Measurements from ENCODE around the gene FAM118B. TPM values are rescaled to one million over a fixed set of nuclear protein-coding genes. Genes with fewer than 3 reads are reported as not detected.

The FAM118B gene
- total RNA-seq, 1 donor, result 30.4 TPM

GRCh38 chr11:126225295-126225665 lies 13.7 kb downstream of the FAM118B start:
- no peak for DNase-seq (ENCODE audit: insufficient read length, low spot score, missing footprints)

GRCh38 chr11:126226334-126227084 lies 14.9 kb downstream of the FAM118B start:
- H2AFZ ChIP-seq (ENCODE audit: low read length), result no peak overlapping the region
- no peaks in the 10 kb centered on the region for H3K27me3 ChIP-seq (ENCODE audit: insufficient read depth, low read length)
- DNase-seq (ENCODE audit: insufficient read length, low spot score, missing footprints), result no peak
- no peak overlapping the region for H3K4me3 ChIP-seq (ENCODE audit: insufficient read depth, low read length)
- peaks cover 21% of the 10 kb centered on the region for H4K20me1 ChIP-seq (ENCODE audit: insufficient read depth, low read length)
- no peaks in the 10 kb centered on the region for H3K9me3 ChIP-seq (ENCODE audit: low read depth, low read length)
- no peak overlapping the region for H3K27ac ChIP-seq (ENCODE audit: low read depth, low read length)
- no peaks in the 10 kb centered on the region for H3K36me3 ChIP-seq (ENCODE audit: insufficient read depth, low read length)
- TF ChIP-seq, protein P1, sequence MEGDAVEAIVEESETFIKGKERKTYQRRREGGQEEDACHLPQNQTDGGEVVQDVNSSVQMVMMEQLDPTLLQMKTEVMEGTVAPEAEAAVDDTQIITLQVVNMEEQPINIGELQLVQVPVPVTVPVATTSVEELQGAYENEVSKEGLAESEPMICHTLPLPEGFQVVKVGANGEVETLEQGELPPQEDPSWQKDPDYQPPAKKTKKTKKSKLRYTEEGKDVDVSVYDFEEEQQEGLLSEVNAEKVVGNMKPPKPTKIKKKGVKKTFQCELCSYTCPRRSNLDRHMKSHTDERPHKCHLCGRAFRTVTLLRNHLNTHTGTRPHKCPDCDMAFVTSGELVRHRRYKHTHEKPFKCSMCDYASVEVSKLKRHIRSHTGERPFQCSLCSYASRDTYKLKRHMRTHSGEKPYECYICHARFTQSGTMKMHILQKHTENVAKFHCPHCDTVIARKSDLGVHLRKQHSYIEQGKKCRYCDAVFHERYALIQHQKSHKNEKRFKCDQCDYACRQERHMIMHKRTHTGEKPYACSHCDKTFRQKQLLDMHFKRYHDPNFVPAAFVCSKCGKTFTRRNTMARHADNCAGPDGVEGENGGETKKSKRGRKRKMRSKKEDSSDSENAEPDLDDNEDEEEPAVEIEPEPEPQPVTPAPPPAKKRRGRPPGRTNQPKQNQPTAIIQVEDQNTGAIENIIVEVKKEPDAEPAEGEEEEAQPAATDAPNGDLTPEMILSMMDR (IDR thresholded peaks at IDR 0.05; ENCODE audit: extremely low read depth, low read depth, low read length), result no peak
- no peak overlapping the region for H3K4me2 ChIP-seq (ENCODE audit: insufficient read depth, low read length)
- peaks cover 52% of the 10 kb centered on the region for H3K79me2 ChIP-seq (ENCODE audit: insufficient read depth, low read length)
- H3K4me1 ChIP-seq (ENCODE audit: insufficient read depth, low read length), result no peaks in the 10 kb centered on the region

More at GRCh38 chr11:126225295-126225665, 13.7 kb downstream of the FAM118B start:
- no peaks in the 10 kb centered on the region for H3K9me3 ChIP-seq (ENCODE audit: low read depth, low read length)
- no peaks in the 10 kb centered on the region for H3K4me1 ChIP-seq (ENCODE audit: insufficient read depth, low read length)
- no peak overlapping the region for H3K4me3 ChIP-seq (ENCODE audit: insufficient read depth, low read length)
- H2AFZ ChIP-seq (ENCODE audit: low read length), result no peak overlapping the region
- no peaks in the 10 kb centered on the region for H3K36me3 ChIP-seq (ENCODE audit: insufficient read depth, low read length)
- TF ChIP-seq, protein P1 (IDR thresholded peaks at IDR 0.05; ENCODE audit: extremely low read depth, low read depth, low read length), result no peak
- H3K27ac ChIP-seq (ENCODE audit: low read depth, low read length), result no peak overlapping the region
- H3K79me2 ChIP-seq (ENCODE audit: insufficient read depth, low read length), result peaks cover 64% of the 10 kb centered on the region
- H3K27me3 ChIP-seq (ENCODE audit: insufficient read depth, low read length), result no peaks in the 10 kb centered on the region
- H4K20me1 ChIP-seq (ENCODE audit: insufficient read depth, low read length), result peaks cover 22% of the 10 kb centered on the region
- no peak overlapping the region for H3K4me2 ChIP-seq (ENCODE audit: insufficient read depth, low read length)

GRCh38 chr11:126229858-126230540 lies 18.4 kb downstream of the FAM118B start:
- Histone ChIP-seq H3K4me3 (ENCODE audit: insufficient read depth, low read length) (no peak overlapping the region), H3K4me1 (ENCODE audit: insufficient read depth, low read length) (peaks cover 6% of the 10 kb centered on the region), H3K36me3 (ENCODE audit: insufficient read depth, low read length) (no peaks in the 10 kb centered on the region), H3K9me3 (ENCODE audit: low read depth, low read length) (no peaks in the 10 kb centered on the region), H2AFZ (ENCODE audit: low read length) (no peak overlapping the region), H3K27ac (ENCODE audit: low read depth, low read length) (no peak overlapping the region), H3K4me2 (ENCODE audit: insufficient read depth, low read length) (no peak overlapping the region), H3K79me2 (ENCODE audit: insufficient read depth, low read length) (peaks cover 37% of the 10 kb centered on the region), H3K27me3 (ENCODE audit: insufficient read depth, low read length) (no peaks in the 10 kb centered on the region), H4K20me1 (ENCODE audit: insufficient read depth, low read length) (peaks cover 7% of the 10 kb centered on the region)
- DNase-seq (ENCODE audit: insufficient read length, low spot score, missing footprints), result no peak
- TF ChIP-seq, protein P1 (IDR thresholded peaks at IDR 0.05; ENCODE audit: extremely low read depth, low read depth, low read length), result no peak
